Stimulated activated CD4-positive, alpha-beta T cell treated with anti-CD3 and anti-CD28 coated beads, Interleukin-4, amount 100 ng/mL, for 4 hours (primary cell): ENCODE results near the gene KASH5.

ENCODE experiments used
- DNase-seq, 2 experiments: peaks; one replicate each; pipeline ENCODE4 v3.0.0-alpha.2; 2020

The KASH5 gene

GRCh38 chr19:49422407-49423070 lies 34.5 kb downstream of the KASH5 start:
- peak in 1 of 2 experiments; percentile 26 for DNase-seq

GRCh38 chr19:49423071-49423984 lies 35.3 kb downstream of the KASH5 start, which contains the start of gene PTH2:
PTH2 (minus strand) TSS chr19:49423441; CDS start chr19:49423339, 102 bp downstream.
- DNase-seq, result no peak

GRCh38 chr19:49423985-49424303 lies 35.9 kb downstream of the KASH5 start:
- DNase-seq, result no peak

- DNase-seq, result no peak
These were observed 37.1 kb downstream of the KASH5 start, which contains the start of gene GFY for GRCh38 chr19:49425178-49425577. GFY (plus strand) TSS chr19:49425388; CDS start chr19:49426431, 1,043 bp downstream.

GRCh38 chr19:49425922-49426592 lies 38.0 kb downstream of the KASH5 start:
- peak in 1 of 2 experiments; percentile 28 for DNase-seq

GRCh38 chr19:49427339-49427738 lies 39.3 kb downstream of the KASH5 start:
- no peak for DNase-seq

- no peak for DNase-seq
These were observed 40.0 kb downstream of the KASH5 start for GRCh38 chr19:49427855-49428546.

GRCh38 chr19:49428547-49429451 lies 40.8 kb downstream of the KASH5 start:
- DNase-seq, result no peak

GRCh38 chr19:49430172-49430677 lies 42.2 kb downstream of the KASH5 start:
- no peak for DNase-seq

- DNase-seq, result peak in 1 of 2 experiments; percentile 36
These were observed 42.8 kb downstream of the KASH5 start for GRCh38 chr19:49430678-49431329.

GRCh38 chr19:49431330-49431749 lies 43.3 kb downstream of the KASH5 start:
- peak in 1 of 2 experiments; percentile 30 for DNase-seq

GRCh38 chr19:49432141-49433073 lies 44.4 kb downstream of the KASH5 start:
- no peak for DNase-seq

- no peak for DNase-seq
These were observed 45.3 kb downstream of the KASH5 start for GRCh38 chr19:49433240-49433901.

GRCh38 chr19:49434907-49435583 lies 47.0 kb downstream of the KASH5 start:
- DNase-seq, result no peak

- DNase-seq, result no peak
These were observed 47.6 kb downstream of the KASH5 start for GRCh38 chr19:49435670-49436069.

GRCh38 chr19:49436381-49437017 lies 48.5 kb downstream of the KASH5 start:
- DNase-seq, result peak; percentile 53

GRCh38 chr19:49437231-49437630 lies 49.2 kb downstream of the KASH5 start:
- DNase-seq, result no peak

GRCh38 chr19:49438261-49438660 lies 50.2 kb downstream of the KASH5 start:
- DNase-seq, result no peak
